ENCODE data around the gene TFF1.

Gene TFF1

GRCh38 chr21:42358261-42358660, 8.1 kb downstream of the TFF1 start:
- TF ChIP-seq ISL1 (CRISPR knock-in tag; IDR thresholded peaks at IDR 0.05) = no peak
- ATAC-seq = no peak

GRCh38 chr21:42357307-42357706, 9.0 kb downstream of the TFF1 start:
- TF ChIP-seq ZNF565 (CRISPR knock-in tag; conservative IDR thresholded peaks at IDR 0.05; ENCODE audit: low read depth) (no peak), CSDC2 (CRISPR knock-in tag; IDR thresholded peaks at IDR 0.05) (no peak), TOX (CRISPR knock-in tag; IDR thresholded peaks at IDR 0.05; ENCODE audit: borderline replicate concordance) (no peak)
- no peak for ATAC-seq

GRCh38 chr21:42356650-42357049, 9.7 kb downstream of the TFF1 start:
- no peak for ATAC-seq
- no peak for TF ChIP-seq ZNF565 (CRISPR knock-in tag; conservative IDR thresholded peaks at IDR 0.05; ENCODE audit: low read depth)
- TF ChIP-seq CSRNP3 (CRISPR knock-in tag; IDR thresholded peaks at IDR 0.05) = no peak
- TF ChIP-seq POU6F1 (CRISPR knock-in tag; IDR thresholded peaks at IDR 0.05; ENCODE audit: borderline replicate concordance, low read depth) = no peak
- TF ChIP-seq ZNF70 (CRISPR knock-in tag; IDR thresholded peaks at IDR 0.05) = no peak
- no peak for TF ChIP-seq BACH2 (CRISPR knock-in tag; IDR thresholded peaks at IDR 0.05; ENCODE audit: borderline replicate concordance)
- no peak for TF ChIP-seq ZNF8 (CRISPR knock-in tag; IDR thresholded peaks at IDR 0.05)
- TF ChIP-seq TOX (CRISPR knock-in tag; IDR thresholded peaks at IDR 0.05; ENCODE audit: borderline replicate concordance) = no peak
- no peak for TF ChIP-seq ZFP30 (CRISPR knock-in tag; IDR thresholded peaks at IDR 0.05)
- no peak for TF ChIP-seq PATZ1 (CRISPR knock-in tag; IDR thresholded peaks at IDR 0.05; ENCODE audit: borderline replicate concordance)
- no peak for TF ChIP-seq CSDC2 (CRISPR knock-in tag; IDR thresholded peaks at IDR 0.05)
- no peak for TF ChIP-seq CREB5 (CRISPR knock-in tag; IDR thresholded peaks at IDR 0.05; ENCODE audit: low read depth)
- no peak for TF ChIP-seq RARB (CRISPR knock-in tag; IDR thresholded peaks at IDR 0.05)
- no peak for TF ChIP-seq TSHZ2 (CRISPR knock-in tag; IDR thresholded peaks at IDR 0.05)

GRCh38 chr21:42356046-42356445, 10.3 kb downstream of the TFF1 start:
- TF ChIP-seq ARNTL (CRISPR knock-in tag; IDR thresholded peaks at IDR 0.05; ENCODE audit: borderline replicate concordance, low read depth) (no peak), CSRNP3 (CRISPR knock-in tag; IDR thresholded peaks at IDR 0.05) (no peak), PPARA (CRISPR knock-in tag; IDR thresholded peaks at IDR 0.05; ENCODE audit: borderline replicate concordance) (no peak), ISL1 (CRISPR knock-in tag; IDR thresholded peaks at IDR 0.05) (no peak)
- no peak for ATAC-seq

All from SK-N-SH treated with all-trans-retinoic acid at 6 μM for 48 hours (cell line).